CD4-positive, alpha-beta T cell treated with Interleukin-17A for 1 hour (primary cell): ENCODE data around the gene HPGDS.
"Not testable (repeated sequence)": the region's sequence is repeated elsewhere in the genome, so short reads cannot be mapped to it uniquely, and the experiment has no call there.

Source experiments
- DNase-seq: peaks from one replicate; pipeline ENCODE4 v3.0.0-alpha.2; 2020

Gene HPGDS

GRCh38 chr4:94307231-94307871 lies 35.3 kb downstream of the HPGDS start:
- no peak for DNase-seq

- no peak for DNase-seq
Measured at GRCh38 chr4:94306713-94307112, 35.9 kb downstream of the HPGDS start.

GRCh38 chr4:94305466-94306225 lies 37.0 kb downstream of the HPGDS start:
- no peak for DNase-seq

DNA sequence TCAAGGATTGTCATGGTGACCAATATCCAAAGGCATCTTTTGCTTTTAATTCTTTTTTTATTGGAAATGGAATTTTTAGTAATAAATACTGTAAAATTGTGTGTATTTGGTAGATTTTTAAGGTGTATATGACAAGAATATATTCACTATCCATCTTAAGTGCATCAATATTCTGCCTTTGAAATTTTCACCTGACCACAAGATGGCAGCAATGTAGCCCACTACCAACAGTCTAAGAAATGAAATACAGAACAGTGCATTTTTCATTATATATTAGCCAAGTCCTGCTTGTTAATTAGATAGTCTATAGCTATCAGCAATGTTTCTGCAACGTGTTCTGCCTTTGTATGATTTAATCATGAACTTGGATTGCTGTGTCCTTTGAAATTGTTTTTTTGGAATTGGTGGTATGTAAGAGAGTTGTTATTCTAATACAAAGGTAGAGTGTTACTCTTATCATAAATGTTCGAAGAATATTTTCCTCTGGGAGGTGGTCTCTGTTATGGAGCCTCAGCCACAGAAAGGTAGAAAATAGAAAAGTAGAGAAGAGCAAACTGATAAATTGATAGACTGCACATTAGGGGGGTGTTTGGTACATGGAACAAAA lies 38.2 kb downstream of the HPGDS start:
- DNase-seq, result peak; percentile 29

DNA sequence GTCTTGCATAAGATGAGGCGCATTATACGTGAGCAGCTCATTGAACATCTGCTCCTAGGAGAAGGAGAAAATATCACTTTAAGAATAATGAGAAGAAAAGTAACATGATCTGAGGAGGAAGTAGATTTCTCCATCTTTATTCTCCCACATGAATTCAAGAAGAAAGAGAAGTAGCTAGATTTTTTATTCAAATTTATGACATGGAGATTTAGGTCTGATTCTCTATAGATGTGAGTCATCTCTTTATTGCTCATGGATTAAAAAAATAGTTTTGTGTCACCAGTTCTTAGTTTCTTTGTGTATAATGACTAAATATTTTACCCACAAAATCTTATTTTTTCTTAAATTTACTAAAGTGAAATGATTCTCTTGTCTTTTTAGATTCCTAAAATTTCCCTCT lies 40.4 kb downstream of the HPGDS start:
- no peak for DNase-seq

- DNase-seq, result no peak
Measured at GRCh38 chr4:94298725-94299252, 43.8 kb downstream of the HPGDS start.

GRCh38 chr4:94295473-94295872 lies 47.2 kb downstream of the HPGDS start:
- not testable (repeated sequence) for DNase-seq

DNA sequence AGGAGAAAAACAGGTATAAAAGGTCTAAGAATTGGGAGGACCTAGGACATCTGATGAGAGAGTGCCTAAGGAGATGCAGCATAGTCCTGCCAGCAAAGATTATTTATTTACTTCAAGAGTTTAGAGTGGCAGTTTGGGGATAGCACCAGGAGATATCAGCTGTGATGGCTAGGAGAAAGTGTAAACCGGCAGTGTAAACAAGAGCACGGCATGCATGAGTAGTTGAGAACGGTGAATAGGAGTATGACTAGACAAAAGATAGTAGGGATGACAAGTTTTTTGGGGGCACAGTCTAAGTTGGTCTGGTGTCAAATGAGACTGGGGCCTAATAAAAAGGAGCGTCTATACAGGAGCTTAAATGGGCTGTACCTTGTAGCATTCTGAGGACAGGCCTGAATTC lies 48.7 kb downstream of the HPGDS start:
- not testable (repeated sequence) for DNase-seq

DNA sequence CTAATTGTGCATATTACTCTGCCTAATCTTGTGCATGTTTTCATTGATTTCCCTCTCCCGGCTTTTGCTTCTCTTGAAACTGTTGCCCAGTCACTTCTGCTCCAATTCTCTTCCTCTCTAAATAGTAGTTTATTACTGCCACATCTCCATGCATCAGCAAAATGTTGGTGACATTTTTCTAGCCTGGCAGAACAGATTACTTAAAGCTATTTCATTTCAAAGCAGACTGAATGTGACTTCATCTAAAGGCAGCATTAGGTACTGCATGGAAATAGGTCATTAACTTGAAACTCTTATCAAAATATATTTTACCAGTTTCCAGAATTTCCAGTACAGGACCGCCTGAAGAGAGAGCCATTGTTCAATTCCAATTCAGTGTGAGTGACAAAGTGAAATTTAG lies 52.4 kb downstream of the HPGDS start:
- no peak for DNase-seq

- DNase-seq, result no peak
Measured at GRCh38 chr4:94285666-94286065, 57.0 kb downstream of the HPGDS start.

GRCh38 chr4:94284889-94285288 lies 57.7 kb downstream of the HPGDS start:
- no peak for DNase-seq

GRCh38 chr4:94278781-94279180 lies 63.9 kb downstream of the HPGDS start:
- DNase-seq, result no peak

DNA sequence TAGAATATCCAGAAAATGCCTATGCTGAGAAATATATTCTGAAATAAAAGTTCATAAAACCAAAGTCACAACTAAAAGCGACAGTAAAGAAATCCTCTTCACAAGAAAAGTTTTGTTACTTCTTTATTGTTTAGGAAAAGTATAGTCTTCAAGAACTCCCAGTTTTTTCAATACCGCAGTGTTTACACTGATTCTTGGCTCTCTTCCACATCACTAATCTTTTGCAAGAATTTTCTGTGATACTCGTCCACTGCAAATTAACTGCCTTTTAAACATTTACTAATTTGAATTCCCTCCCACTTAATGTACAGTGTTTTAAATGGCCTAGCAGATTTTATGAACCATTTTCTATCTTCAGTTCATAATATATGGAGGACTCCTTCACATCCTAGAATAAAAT lies 65.1 kb downstream of the HPGDS start:
- DNase-seq, result no peak

DNA sequence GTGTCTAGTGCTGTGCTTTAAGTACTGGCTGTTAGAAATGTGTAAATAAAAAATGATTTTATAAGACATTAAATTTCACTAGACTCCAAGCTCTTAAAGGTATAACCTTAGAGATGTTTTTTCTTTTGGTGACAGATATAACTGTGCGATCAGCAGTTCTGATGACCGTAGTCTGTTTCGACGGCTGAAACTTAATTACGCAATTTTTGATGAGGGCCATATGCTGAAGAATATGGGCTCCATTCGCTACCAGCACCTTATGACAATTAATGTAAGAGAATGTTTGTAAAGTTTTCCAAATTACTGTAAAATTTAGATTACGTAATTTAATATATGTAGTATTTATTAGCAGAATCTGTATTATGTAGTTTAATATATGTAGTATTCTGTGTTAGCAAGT lies 66.4 kb downstream of the HPGDS start:
- no peak for DNase-seq

- DNase-seq, result no peak
Measured at GRCh38 chr4:94274912-94275311, 67.7 kb downstream of the HPGDS start.

GRCh38 chr4:94271248-94271647 lies 71.4 kb downstream of the HPGDS start:
- DNase-seq, result no peak

GRCh38 chr4:94267037-94267436 lies 75.6 kb downstream of the HPGDS start:
- DNase-seq, result no peak

- DNase-seq, result no peak
Measured at GRCh38 chr4:94262163-94263016, 80.2 kb downstream of the HPGDS start.

DNA sequence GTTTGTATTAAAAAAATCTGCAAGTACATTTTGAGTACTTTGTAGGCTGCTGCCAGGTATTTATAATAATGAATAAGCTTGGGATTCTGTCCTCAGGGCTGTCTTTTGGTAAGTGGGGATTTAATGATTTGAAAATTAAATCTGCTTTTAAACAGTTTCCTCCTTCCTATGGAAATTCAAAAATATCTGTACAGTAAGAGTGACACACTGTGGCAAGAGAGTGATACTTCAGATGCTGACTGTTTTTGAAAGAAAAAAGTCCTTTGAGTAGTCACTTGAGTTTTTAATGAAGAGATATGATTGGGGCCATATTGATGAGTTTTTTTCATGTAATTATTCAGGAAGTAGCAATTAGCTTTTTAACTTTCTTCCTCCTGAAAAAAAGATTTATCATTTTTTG lies 85.8 kb downstream of the HPGDS start:
- DNase-seq, result peak; percentile 3

- no peak for DNase-seq
Measured at GRCh38 chr4:94256144-94256783, 86.4 kb downstream of the HPGDS start.

DNA sequence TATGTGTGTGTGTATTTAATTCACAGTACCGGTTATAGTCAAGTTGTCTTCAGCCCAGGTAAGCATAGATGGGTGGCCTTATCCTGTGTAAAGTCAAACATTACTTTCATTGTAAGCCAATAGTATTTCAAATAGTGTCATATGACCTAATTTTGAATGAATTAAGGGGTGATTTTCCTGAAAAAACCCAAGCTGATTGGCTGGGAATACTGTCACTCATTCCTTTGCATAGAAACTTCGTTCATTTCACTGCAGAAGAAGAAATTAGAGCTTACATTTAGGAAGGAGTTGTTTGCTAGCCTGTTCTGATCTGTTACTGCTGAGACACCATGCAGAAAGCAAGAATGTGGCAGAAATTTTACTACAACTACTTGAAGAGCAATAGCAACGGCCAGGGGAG lies 89.6 kb downstream of the HPGDS start:
- no peak for DNase-seq

DNA sequence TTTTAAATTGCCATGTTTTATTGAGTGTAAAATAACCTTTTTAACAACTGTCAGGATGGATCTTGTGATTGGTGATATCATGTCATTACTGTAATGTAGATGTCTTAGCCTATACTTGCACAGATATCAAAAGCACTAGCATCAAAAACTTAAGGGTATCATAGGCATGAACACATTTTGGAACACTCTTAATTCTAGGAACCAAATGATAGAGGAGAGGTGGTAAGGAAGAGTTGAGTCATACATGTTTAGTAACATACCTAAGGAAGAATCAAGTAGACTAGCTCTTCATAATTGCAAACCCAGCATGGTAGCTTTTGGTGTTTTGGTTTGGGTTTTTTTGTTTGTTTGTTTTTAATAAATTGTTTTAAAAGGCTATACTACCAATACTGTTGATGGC lies 91.5 kb downstream of the HPGDS start:
- DNase-seq, result no peak
